Measurements from ENCODE around the gene GTPBP4.

Gene GTPBP4

GRCh38 chr10:987870-988666, at the start of gene GTPBP4:
TSS of gene GTPBP4 (plus strand) at chr10:988434. CDS start at chr10:988480, 46 bp downstream.
- DNase-seq (ENCODE audit: low read depth, low spot score): peak; percentile 81
- peak within 1 kb of the TSS; percentile 95 for H3K4me3 ChIP-seq (ENCODE audit: low read depth, low read length)
- peak; percentile 33 for TF ChIP-seq CTCF (IDR thresholded peaks at IDR 0.05; ENCODE audit: insufficient read depth, low read length, missing control alignments)
- ChIA-PET CTCF (interaction anchor here (1.4 to 1.6 kb wide), 3 partner anchors 10 to 148 kb away, joined by 3 to 4 read pairs (median 3); no protein-coding TSS in a partner anchor), POLR2A (interaction anchor here (0.7 to 1.5 kb wide), 6 partner anchors 34 to 169 kb away, joined by 3 to 7 read pairs (median 4); partner anchors contain the start of genes IDI1 and WDR37)

GRCh38 chr10:938941-939678, 49.1 kb upstream of the GTPBP4 start:
- ChIA-PET CTCF (no interaction called here), POLR2A (interaction anchor here (0.7 kb wide), 1 partner anchor 13 kb away, joined by 3 read pairs; no protein-coding TSS in a partner anchor)
- TF ChIP-seq CTCF (IDR thresholded peaks at IDR 0.05; ENCODE audit: insufficient read depth, low read length, missing control alignments): no peak
- H3K4me3 ChIP-seq (ENCODE audit: low read depth, low read length): no peak overlapping the region
- DNase-seq (ENCODE audit: low read depth, low spot score): no peak

DNA sequence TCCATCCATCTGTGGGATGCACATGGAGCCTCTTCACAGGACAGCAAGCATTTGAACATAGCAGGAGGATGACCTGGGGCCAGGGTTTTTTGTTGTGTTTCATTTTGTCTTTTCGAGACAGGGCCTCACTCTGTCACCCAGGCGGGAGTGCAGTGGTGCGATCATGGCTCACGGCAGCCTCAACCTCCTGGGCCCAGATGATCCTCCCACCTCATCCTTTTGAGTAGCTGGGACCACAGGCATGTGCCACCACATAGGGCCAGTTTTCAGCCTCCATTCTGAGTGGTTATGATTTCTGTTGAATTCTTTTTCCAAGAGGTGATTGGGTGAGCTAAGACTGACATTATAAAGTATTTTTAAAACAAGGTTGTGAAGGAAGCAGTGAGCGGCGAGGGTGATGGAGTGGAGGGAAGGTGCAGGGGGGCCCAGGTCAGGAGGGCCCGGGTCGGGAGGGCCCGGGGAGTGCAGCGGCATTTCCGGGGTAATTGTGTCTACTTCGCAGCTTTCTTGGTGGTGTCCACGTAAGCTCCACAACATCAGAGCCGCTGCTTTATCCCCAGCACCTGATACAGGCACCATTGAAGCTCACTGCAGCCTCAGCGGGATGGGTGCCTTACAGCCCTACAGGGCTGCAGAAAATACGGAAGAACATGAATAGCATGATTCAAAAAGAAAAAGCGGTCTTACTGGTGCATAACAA, 44.8 kb upstream of the GTPBP4 start:
- H3K4me3 ChIP-seq (ENCODE audit: low read depth, low read length): no peak overlapping the region
- CTCF ChIA-PET: interaction anchor here (0.9 kb wide), 1 partner anchor 8 kb away, joined by 3 read pairs; no protein-coding TSS in a partner anchor
- TF ChIP-seq CTCF (IDR thresholded peaks at IDR 0.05; ENCODE audit: insufficient read depth, low read length, missing control alignments): no peak
- DNase-seq (ENCODE audit: low read depth, low spot score): no peak
- POLR2A ChIA-PET: no interaction called here

- CTCF ChIA-PET: interaction anchor here (0.9 kb wide), 1 partner anchor 9 kb away, joined by 3 read pairs; no protein-coding TSS in a partner anchor
- peak; percentile 7 for DNase-seq (ENCODE audit: low read depth, low spot score)
- POLR2A ChIA-PET: interaction anchor here (1.0 kb wide), 1 partner anchor 43 kb away, joined by 4 read pairs; no protein-coding TSS in a partner anchor
- TF ChIP-seq CTCF (IDR thresholded peaks at IDR 0.05; ENCODE audit: insufficient read depth, low read length, missing control alignments): no peak
- peak overlapping the region; percentile 27 for H3K4me3 ChIP-seq (ENCODE audit: low read depth, low read length)
Measured at GRCh38 chr10:944034-944831, 44.0 kb upstream of the GTPBP4 start.

DNA sequence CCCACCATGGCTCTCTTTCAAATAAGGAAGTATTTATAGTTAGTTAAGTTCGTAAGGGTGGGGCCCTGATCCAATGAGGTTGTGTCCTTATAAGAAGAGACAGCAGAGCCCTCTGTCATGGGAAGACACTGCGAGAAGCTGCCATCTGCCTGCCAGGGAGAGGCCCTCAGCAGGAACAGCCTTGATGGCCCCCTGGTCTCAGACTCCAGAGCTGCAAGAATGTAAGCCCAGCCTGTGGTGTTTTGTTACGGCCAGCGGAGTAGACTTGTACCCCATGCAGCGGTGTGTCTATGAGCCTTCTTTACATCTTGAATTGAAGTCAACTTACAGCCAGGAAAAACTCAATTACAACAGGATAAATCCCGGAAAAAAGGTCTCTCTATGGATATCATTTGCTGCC, 42.5 kb upstream of the GTPBP4 start:
- ChIA-PET CTCF (no interaction called here), POLR2A (no interaction called here)
- H3K4me3 ChIP-seq (ENCODE audit: low read depth, low read length): no peak overlapping the region
- no peak for TF ChIP-seq CTCF (IDR thresholded peaks at IDR 0.05; ENCODE audit: insufficient read depth, low read length, missing control alignments)
- DNase-seq (ENCODE audit: low read depth, low spot score): no peak

All from AG04449 (cell line).